ENCODE results near the gene LHX4. TPM values are rescaled to one million over a fixed set of nuclear protein-coding genes. Genes with fewer than 3 reads are reported as not detected.

The LHX4 gene
- total RNA-seq, 1 donor from 2014 or later: 0.36 TPM

DNA sequence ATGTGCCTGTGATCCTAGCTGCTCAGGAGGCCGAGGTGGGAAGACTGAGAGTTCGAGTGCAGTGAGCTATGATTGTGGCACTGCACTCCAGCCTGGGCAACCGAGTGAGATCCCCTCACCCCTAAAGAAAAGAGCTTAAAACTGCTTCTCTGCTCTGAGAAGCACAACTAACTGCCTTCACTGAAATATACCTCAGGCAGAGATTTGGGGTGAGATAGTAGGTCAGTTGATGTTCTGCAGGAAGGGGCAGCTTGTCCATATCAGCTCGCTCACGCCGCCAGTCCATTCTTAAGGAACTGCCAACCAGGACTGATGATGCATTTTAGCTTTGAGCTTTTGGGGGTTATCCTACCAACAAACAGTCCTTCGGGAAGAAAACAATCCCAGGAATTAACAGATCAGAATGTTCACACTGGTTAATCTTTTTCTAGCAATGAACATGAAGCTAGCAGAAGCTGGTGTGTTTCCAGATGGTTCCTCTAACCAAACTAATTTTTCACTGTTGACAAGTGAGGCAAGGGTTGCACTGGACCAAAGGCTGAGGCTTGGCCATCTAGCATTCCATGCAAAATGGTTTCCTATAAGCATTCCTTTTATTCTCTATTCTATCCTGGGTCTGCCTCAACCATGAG lies 31.6 kb downstream of the LHX4 start:
- no peak overlapping the region for H3K4me3 ChIP-seq (ENCODE audit: insufficient read depth, low read depth, low read length)
- H3K36me3 Mint-ChIP-seq (ENCODE audit: low read depth, unreplicated experiment): no peaks in the 10 kb centered on the region
- H3K9ac ChIP-seq (ENCODE audit: low read length): no peak overlapping the region
- no peaks in the 10 kb centered on the region for H3K9me3 ChIP-seq (ENCODE audit: insufficient read depth, low read depth, low read length)
- H3K27me3 Mint-ChIP-seq (ENCODE audit: low read depth, unreplicated experiment): peaks cover 52% of the 10 kb centered on the region
- H3K4me2 ChIP-seq (ENCODE audit: low read length): no peak overlapping the region
- no peak for TF ChIP-seq EZH2 (IDR thresholded peaks at IDR 0.05; ENCODE audit: insufficient read depth, low read length)
- TF ChIP-seq, protein P1, sequence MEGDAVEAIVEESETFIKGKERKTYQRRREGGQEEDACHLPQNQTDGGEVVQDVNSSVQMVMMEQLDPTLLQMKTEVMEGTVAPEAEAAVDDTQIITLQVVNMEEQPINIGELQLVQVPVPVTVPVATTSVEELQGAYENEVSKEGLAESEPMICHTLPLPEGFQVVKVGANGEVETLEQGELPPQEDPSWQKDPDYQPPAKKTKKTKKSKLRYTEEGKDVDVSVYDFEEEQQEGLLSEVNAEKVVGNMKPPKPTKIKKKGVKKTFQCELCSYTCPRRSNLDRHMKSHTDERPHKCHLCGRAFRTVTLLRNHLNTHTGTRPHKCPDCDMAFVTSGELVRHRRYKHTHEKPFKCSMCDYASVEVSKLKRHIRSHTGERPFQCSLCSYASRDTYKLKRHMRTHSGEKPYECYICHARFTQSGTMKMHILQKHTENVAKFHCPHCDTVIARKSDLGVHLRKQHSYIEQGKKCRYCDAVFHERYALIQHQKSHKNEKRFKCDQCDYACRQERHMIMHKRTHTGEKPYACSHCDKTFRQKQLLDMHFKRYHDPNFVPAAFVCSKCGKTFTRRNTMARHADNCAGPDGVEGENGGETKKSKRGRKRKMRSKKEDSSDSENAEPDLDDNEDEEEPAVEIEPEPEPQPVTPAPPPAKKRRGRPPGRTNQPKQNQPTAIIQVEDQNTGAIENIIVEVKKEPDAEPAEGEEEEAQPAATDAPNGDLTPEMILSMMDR (IDR thresholded peaks at IDR 0.05; ENCODE audit: insufficient read depth, low read depth, low read length): no peak
- H3K9me3 Mint-ChIP-seq (ENCODE audit: unreplicated experiment): no peaks in the 10 kb centered on the region
- no peak overlapping the region for H2AFZ ChIP-seq (ENCODE audit: low read depth, low read length)
- peaks cover 3% of the 10 kb centered on the region for H4K20me1 ChIP-seq (ENCODE audit: insufficient read depth, low read length)
- FAIRE-seq: no peak
- H3K79me2 ChIP-seq (ENCODE audit: insufficient read depth, low read length): no peaks in the 10 kb centered on the region
- peaks cover 2% of the 10 kb centered on the region for H3K4me1 ChIP-seq (ENCODE audit: insufficient read depth, low read length)
- peak; percentile 71 for DNase-seq (ENCODE audit: low read depth)
- peaks cover 3% of the 10 kb centered on the region for H3K4me1 Mint-ChIP-seq (ENCODE audit: low read depth, unreplicated experiment)
- H3K27me3 ChIP-seq (ENCODE audit: insufficient read depth, low read length): no peaks in the 10 kb centered on the region
- H3K36me3 ChIP-seq (ENCODE audit: insufficient read depth, low read length): no peaks in the 10 kb centered on the region
- H3K27ac ChIP-seq (ENCODE audit: low read depth, low read length): no peak overlapping the region
- no peak overlapping the region for H3K27ac Mint-ChIP-seq (ENCODE audit: unreplicated experiment)
- no peak overlapping the region for H3K4me3 Mint-ChIP-seq (ENCODE audit: unreplicated experiment)

DNA sequence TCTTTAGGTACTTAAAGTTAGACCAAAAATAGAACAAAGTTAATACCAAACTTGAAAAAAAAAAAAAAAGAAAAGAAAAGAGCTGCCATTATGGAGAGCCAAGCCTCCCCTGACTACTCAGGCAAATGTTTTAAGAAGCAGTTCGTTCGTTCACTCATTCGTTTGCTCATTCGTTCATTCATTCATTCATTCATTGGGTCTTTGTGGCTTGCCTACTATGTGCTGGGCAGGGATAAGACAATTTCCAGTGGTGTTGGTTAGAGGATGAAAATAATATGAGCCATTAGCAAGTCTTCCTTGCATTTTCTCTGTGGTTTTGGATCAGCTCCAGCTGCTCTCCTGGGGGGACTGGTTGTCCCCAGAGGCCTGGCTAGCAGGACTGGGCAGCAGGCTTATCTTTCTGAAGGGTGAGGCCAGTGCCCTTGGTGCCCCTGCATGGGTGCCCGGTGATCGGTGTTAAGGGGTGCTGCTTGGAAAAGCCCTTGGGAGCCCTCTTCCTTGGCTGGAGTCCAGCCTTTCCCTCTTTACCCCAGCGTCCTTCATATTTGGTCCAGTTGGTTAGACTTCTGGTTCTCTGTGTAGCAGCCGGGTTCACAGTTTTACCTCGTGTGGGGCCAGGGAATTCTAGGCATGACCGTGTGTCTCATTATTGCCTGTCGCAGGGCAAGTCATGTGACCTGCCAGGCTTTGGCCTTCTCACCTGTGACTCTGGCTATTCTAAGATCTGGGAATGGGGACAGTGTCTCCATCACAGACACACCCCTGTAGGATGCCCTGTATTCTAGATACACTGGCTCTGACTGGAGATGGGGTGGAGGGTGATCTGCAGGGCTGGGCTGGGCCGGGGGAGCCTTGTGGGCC lies 32.8 kb downstream of the LHX4 start:
- peak; percentile 20 for DNase-seq (ENCODE audit: low read depth)
- no peak overlapping the region for H3K27ac Mint-ChIP-seq (ENCODE audit: unreplicated experiment)
- no peaks in the 10 kb centered on the region for H3K9me3 Mint-ChIP-seq (ENCODE audit: unreplicated experiment)
- Histone ChIP-seq H3K4me2 (ENCODE audit: low read length) (no peak overlapping the region), H3K27ac (ENCODE audit: low read depth, low read length) (no peak overlapping the region), H3K27me3 (ENCODE audit: insufficient read depth, low read length) (no peaks in the 10 kb centered on the region), H4K20me1 (ENCODE audit: insufficient read depth, low read length) (peaks cover 3% of the 10 kb centered on the region), H3K4me1 (ENCODE audit: insufficient read depth, low read length) (peaks cover 2% of the 10 kb centered on the region), H2AFZ (ENCODE audit: low read depth, low read length) (no peak overlapping the region), H3K79me2 (ENCODE audit: insufficient read depth, low read length) (no peaks in the 10 kb centered on the region), H3K9me3 (ENCODE audit: insufficient read depth, low read depth, low read length) (no peaks in the 10 kb centered on the region), H3K4me3 (ENCODE audit: insufficient read depth, low read depth, low read length) (no peak overlapping the region), H3K36me3 (ENCODE audit: insufficient read depth, low read length) (no peaks in the 10 kb centered on the region), H3K9ac (ENCODE audit: low read length) (no peak overlapping the region)
- H3K4me1 Mint-ChIP-seq (ENCODE audit: low read depth, unreplicated experiment): peaks cover 4% of the 10 kb centered on the region
- TF ChIP-seq, protein P1 (IDR thresholded peaks at IDR 0.05; ENCODE audit: insufficient read depth, low read depth, low read length): no peak
- TF ChIP-seq EZH2 (IDR thresholded peaks at IDR 0.05; ENCODE audit: insufficient read depth, low read length): no peak
- peaks cover 43% of the 10 kb centered on the region for H3K27me3 Mint-ChIP-seq (ENCODE audit: low read depth, unreplicated experiment)
- peaks cover 2% of the 10 kb centered on the region for H3K36me3 Mint-ChIP-seq (ENCODE audit: low read depth, unreplicated experiment)
- H3K4me3 Mint-ChIP-seq (ENCODE audit: unreplicated experiment): no peak overlapping the region
- FAIRE-seq: no peak

Data from astrocyte (in vitro differentiated cells and primary cell).